GM12891 (cell line): ENCODE results near the gene FRMD3.

Experiments
- DNase-seq: peaks from one replicate; pipeline ENCODE4 v3.0.0; 2011; ENCODE audit warnings: low spot score; ENCODE audit not compliant: insufficient read length
- FAIRE-seq: peaks from 2 replicates; lab custom pipeline; 2011; peaks lifted over from hg19 to GRCh38; lab: Jason Lieb, UNC
- PAX5 ChIP-seq: IDR thresholded peaks from 2 replicates; pipeline ENCODE4 v1.6.1; 2011; ENCODE audit warnings: low read length, moderate library complexity, mild to moderate bottlenecking; ENCODE audit not compliant: insufficient read depth, severe bottlenecking
- POLR2A ChIP-seq: IDR thresholded peaks from 2 replicates; pipeline ENCODE4 v1.6.1; 2011; ENCODE audit warnings: low read depth, low read length, control low read depth
- POLR2AphosphoS5 ChIP-seq: IDR thresholded peaks from 2 replicates; pipeline ENCODE4 v1.6.1; 2011; ENCODE audit warnings: low read depth, low read length, control low read depth
- POU2F2 ChIP-seq: IDR thresholded peaks from 2 replicates; pipeline ENCODE4 v1.6.1; 2011; ENCODE audit warnings: low read depth, mild to moderate bottlenecking, control low read depth, low read length, moderate library complexity
- SPI1 ChIP-seq: IDR thresholded peaks from 2 replicates; pipeline ENCODE4 v1.6.1; 2011; ENCODE audit warnings: low read depth, low read length, control low read depth
- TAF1 ChIP-seq: IDR thresholded peaks from 2 replicates; pipeline ENCODE4 v1.6.1; 2011; ENCODE audit warnings: low read depth, low read length, control low read depth

FRMD3 gene

GRCh38 chr9:83236029-83236696 lies 302.0 kb downstream of the FRMD3 start:
- TF ChIP-seq SPI1, result no peak
- no peak for TF ChIP-seq PAX5
- TF ChIP-seq TAF1, result no peak
- no peak for TF ChIP-seq POLR2A
- no peak for TF ChIP-seq POU2F2
- TF ChIP-seq POLR2AphosphoS5, result no peak
- FAIRE-seq, result no peak
- DNase-seq, result no peak

DNA sequence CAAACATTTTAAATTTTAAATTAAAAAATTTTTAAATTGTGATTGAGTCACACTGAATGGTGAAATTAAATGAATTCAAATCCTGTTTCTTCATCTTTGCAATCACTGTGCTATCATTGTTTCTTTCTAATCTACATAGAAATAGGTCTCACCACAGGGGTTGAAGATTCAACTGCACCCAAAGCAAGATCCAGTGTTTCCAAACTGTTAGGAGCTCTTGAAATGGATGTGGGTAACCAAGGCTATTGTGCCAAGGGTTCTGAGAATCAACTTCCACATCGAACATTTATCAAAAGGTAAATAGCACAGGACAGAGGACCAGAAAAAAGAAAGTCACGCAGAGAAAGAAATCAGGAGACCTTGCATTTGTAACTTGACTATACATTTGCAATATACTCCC lies 302.7 kb downstream of the FRMD3 start:
- no peak for DNase-seq
- no peak for FAIRE-seq
- no peak for TF ChIP-seq PAX5
- TF ChIP-seq TAF1, result no peak
- no peak for TF ChIP-seq POLR2AphosphoS5
- TF ChIP-seq POU2F2, result no peak
- no peak for TF ChIP-seq POLR2A

- FAIRE-seq (no peak), DNase-seq (no peak)
- TF ChIP-seq POLR2A (no peak), SPI1 (no peak), TAF1 (no peak), POLR2AphosphoS5 (no peak), POU2F2 (no peak), PAX5 (no peak)
Measured at GRCh38 chr9:83234541-83234940, 303.7 kb downstream of the FRMD3 start.

DNA sequence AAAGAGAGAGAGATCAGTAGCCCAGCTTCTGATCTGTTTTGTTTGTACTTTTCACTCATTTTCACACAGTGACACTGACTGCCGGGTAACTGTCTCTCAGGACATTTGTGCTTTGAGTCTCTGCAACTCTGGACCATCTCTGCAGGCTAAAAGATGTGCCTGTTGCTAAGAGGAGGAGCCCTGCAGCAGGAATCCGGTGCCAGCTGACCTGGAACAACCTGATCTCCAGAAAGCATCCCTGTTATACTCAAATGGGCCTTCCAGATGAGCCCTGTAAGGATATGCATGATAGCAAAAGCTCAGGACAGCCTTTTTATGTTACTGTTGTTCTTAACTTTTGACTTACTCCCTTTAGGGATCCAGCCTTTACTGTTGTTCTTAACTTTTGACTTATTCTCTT lies 304.6 kb downstream of the FRMD3 start:
- no peak for DNase-seq
- FAIRE-seq, result no peak
- TF ChIP-seq POLR2AphosphoS5 (no peak), TAF1 (no peak), POLR2A (no peak)

- DNase-seq (no peak), FAIRE-seq (no peak)
- TF ChIP-seq PAX5 (no peak), SPI1 (no peak), TAF1 (no peak), POLR2AphosphoS5 (no peak), POLR2A (no peak), POU2F2 (no peak)
Measured at GRCh38 chr9:83231039-83231438, 307.2 kb downstream of the FRMD3 start.

DNA sequence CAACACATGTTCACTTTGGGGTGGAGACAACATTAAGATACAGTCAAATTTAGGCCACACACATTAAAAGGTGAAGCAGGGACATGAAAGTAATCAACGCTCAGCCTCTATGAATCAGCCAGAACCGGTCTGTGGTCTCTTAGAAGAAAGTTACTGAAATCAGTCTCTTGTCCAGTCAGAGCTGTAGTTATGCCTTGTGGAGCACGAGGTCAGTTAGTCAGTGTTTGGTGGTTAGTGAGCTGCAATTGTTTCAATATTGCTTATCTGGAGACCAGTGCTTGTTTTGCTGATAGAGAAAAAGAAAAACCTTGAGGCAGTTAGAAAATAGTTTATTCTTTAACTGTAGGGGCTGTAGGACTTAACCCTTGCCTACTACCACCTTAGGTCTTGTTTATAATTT lies 317.5 kb downstream of the FRMD3 start:
- FAIRE-seq (no peak), DNase-seq (no peak)
- TF ChIP-seq SPI1 (no peak), POLR2AphosphoS5 (no peak), PAX5 (no peak), TAF1 (no peak), POU2F2 (no peak), POLR2A (no peak)

DNA sequence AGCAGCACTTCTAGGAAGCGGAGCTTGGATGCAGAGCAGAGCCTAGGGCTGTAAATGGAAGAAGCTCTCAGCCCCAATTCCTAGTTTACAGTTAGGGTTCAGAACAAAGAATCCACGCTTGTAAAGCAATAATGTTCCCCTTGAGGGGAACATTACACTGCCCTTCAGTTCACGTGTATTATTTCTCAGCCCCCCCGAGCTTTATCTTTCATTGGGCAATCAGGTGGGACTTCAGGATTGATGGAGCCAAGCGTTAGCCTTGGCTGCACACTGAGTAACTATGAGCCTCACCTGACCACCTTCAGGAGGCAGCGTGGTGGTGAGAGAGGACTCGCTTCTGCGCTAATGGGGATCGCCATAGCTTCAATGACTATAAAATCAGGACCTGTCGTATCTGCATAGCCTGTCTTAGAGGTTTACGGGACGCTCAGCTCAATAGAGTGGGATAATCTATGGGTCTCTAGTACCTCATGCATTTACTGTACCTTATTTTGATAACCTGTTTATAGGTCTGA lies 318.2 kb downstream of the FRMD3 start:
- DNase-seq (no peak), FAIRE-seq (no peak)

GRCh38 chr9:83219154-83219923 lies 318.9 kb downstream of the FRMD3 start:
- FAIRE-seq (no peak), DNase-seq (no peak)
- no peak for TF ChIP-seq TAF1
- no peak for TF ChIP-seq PAX5
- TF ChIP-seq POU2F2, result no peak
- TF ChIP-seq POLR2A, result no peak
- no peak for TF ChIP-seq SPI1
- TF ChIP-seq POLR2AphosphoS5, result no peak

More for the DNA sequence above, 318.2 kb downstream of the FRMD3 start:
- TF ChIP-seq TAF1, result no peak
- no peak for TF ChIP-seq POU2F2
- no peak for TF ChIP-seq PAX5
- TF ChIP-seq SPI1, result no peak
- TF ChIP-seq POLR2A, result no peak
- TF ChIP-seq POLR2AphosphoS5, result no peak

- FAIRE-seq, result no peak
- TF ChIP-seq TAF1 (no peak), POLR2AphosphoS5 (no peak), POU2F2 (no peak), POLR2A (no peak), PAX5 (no peak), SPI1 (no peak)
- no peak for DNase-seq
Measured at GRCh38 chr9:83218411-83219090, 319.6 kb downstream of the FRMD3 start.
